ENCODE data around the gene SH3RF2.

SH3RF2 gene

GRCh38 chr5:146041180-146041789 is 104.9 kb downstream of the SH3RF2 start:
- DNase-seq (ENCODE audit: low read depth in 2 of 2) = no peak

- DNase-seq (ENCODE audit: low read depth in 2 of 2) = no peak
Observed at GRCh38 chr5:146042628-146043279, 106.4 kb downstream of the SH3RF2 start.

- no peak for DNase-seq (ENCODE audit: low read depth in 2 of 2)
Observed at GRCh38 chr5:146043722-146044121, 107.3 kb downstream of the SH3RF2 start.

GRCh38 chr5:146047396-146047795 is 111.0 kb downstream of the SH3RF2 start:
- DNase-seq (ENCODE audit: low read depth in 2 of 2) = no peak

GRCh38 chr5:146048994-146049703 is 112.8 kb downstream of the SH3RF2 start:
- no peak for DNase-seq (ENCODE audit: low read depth in 2 of 2)

- no peak for DNase-seq (ENCODE audit: low read depth in 2 of 2)
Observed at GRCh38 chr5:146049704-146050026, 113.3 kb downstream of the SH3RF2 start.

- DNase-seq (ENCODE audit: low read depth in 2 of 2) = no peak
Observed at GRCh38 chr5:146050086-146050485, 113.7 kb downstream of the SH3RF2 start.

GRCh38 chr5:146051678-146052077 is 115.3 kb downstream of the SH3RF2 start:
- no peak for DNase-seq (ENCODE audit: low read depth in 2 of 2)

- DNase-seq (ENCODE audit: low read depth in 2 of 2) = no peak
Observed at GRCh38 chr5:146052780-146053179, 116.4 kb downstream of the SH3RF2 start.

GRCh38 chr5:146055432-146055831 is 119.1 kb downstream of the SH3RF2 start:
- no peak for DNase-seq (ENCODE audit: low read depth in 2 of 2)

- DNase-seq (ENCODE audit: low read depth in 2 of 2) = no peak
Observed at GRCh38 chr5:146059460-146060220, 123.3 kb downstream of the SH3RF2 start.

- DNase-seq (ENCODE audit: low read depth in 2 of 2) = no peak
Observed at GRCh38 chr5:146060221-146060585, 123.8 kb downstream of the SH3RF2 start.

- DNase-seq (ENCODE audit: low read depth in 2 of 2) = no peak
Observed at GRCh38 chr5:146066968-146067367, 130.6 kb downstream of the SH3RF2 start.

GRCh38 chr5:146068206-146068605 is 131.8 kb downstream of the SH3RF2 start:
- no peak for DNase-seq (ENCODE audit: low read depth in 2 of 2)

- DNase-seq (ENCODE audit: low read depth in 2 of 2) = no peak
Observed at GRCh38 chr5:146068977-146069779, 132.8 kb downstream of the SH3RF2 start.

GRCh38 chr5:146069780-146070099 is 133.4 kb downstream of the SH3RF2 start:
- no peak for DNase-seq (ENCODE audit: low read depth in 2 of 2)

- no peak for DNase-seq (ENCODE audit: low read depth in 2 of 2)
Observed at GRCh38 chr5:146070746-146071145, 134.4 kb downstream of the SH3RF2 start.

- no peak for DNase-seq (ENCODE audit: low read depth in 2 of 2)
Observed at GRCh38 chr5:146071171-146071570, 134.8 kb downstream of the SH3RF2 start.

GRCh38 chr5:146072595-146072994 is 136.2 kb downstream of the SH3RF2 start:
- DNase-seq (ENCODE audit: low read depth in 2 of 2) = no peak

GRCh38 chr5:146073239-146073900 is 137.0 kb downstream of the SH3RF2 start:
- DNase-seq (ENCODE audit: low read depth in 2 of 2) = no peak

- no peak for DNase-seq (ENCODE audit: low read depth in 2 of 2)
Observed at GRCh38 chr5:146076028-146076427, 139.7 kb downstream of the SH3RF2 start.

Data from stimulated activated CD8-positive, alpha-beta memory T cell treated with anti-CD3 and anti-CD28 coated beads, Interleukin-7, amount 100 ng/mL, for 1 hour (primary cell).